Midbrain (tissue), 1 donor: Measurements from ENCODE around the gene C11orf24.
A peak's percentile ranks its signal among the peaks of the same experiment; 100 is the strongest.

Experiments
- DNase-seq: peaks from one replicate; lab custom pipeline; 2025; lab: John Stamatoyannopoulos, UW

C11orf24 gene

DNA sequence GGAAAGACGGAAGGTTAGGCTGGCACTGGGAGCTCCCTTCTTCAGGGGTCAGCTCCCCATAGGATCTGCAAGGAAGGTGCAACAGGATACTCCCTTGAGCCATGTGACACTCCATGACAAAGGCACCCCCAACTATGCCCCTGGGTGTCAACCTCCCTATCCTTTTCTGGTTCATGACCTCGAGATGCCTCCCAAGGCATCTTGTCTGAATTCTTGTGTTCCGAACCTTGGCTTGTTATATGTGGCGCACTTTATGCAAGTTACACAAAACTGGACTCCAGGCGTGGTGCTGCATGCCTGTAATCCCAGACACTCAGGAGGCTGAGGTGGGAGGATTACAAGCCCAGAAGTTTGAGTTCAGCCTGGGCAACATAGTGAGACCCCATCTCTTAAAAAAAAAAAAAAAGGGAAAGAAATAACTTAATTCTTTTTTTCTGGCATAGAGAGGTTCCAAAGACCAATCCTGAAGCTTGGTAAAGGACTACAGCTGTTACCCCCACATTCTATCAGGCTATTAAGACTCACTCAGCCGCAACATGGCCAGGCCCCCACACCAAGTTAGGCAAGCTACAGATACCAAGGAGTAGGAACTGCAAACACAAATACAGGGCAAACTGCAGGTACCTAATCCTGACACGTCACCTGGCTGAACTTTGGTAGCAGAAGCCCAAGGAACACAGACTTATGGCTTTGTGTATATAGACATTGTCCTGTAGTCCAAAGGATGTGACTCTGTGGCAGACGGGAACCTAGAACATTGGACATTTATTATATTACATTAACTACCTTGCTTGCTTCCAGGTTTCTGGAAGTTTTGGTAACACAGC is 1.4 kb downstream of the C11orf24 start:
- no peak for DNase-seq

DNA sequence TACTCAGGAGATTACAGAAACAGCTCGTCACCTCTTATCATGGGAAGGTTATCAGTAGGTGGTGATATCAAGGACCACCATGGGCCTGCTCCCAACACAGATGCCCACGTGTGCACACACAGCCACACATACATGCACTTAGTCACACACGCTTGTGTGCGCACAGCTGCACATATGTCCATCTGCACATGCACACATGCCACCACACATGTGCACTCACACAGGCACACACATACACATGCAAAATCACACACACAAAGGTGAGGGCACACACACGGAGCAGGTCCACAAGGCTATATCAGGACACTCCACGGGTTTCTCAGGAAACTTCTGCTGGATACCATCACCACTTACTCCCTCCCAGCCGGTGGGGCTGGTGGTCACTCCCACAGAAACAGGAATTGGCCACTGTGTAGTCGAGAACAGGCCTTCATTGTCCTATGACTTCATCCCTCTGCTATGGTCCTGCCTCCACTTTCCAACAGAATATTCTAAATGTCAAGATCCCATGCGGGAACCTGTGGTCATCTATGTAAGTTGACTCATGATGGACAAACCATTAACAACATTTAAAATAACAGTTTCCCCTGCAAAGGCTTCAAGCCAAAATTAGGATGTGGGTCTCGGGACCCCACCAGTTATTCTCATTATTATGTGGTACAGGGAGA is 2.2 kb downstream of the C11orf24 start:
- no peak for DNase-seq

DNA sequence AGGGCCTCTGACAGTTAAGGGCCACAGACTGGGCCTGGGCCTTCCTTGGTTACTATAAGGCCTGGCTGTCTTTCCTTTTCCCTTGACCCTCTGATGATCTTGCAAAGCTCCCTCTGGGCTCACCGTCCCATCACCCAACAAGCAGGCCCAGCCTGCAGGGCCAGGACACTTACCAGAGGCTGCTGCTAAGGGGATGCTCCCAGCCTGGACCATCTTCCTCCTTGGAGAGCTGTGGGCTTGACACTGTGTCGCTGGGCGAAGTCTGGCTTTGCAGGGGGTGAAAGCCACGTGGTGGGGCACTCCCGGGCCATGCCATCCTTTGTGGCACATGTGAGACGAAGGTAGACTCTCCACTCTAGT is 3.9 kb downstream of the C11orf24 start:
- DNase-seq, result no peak

DNA sequence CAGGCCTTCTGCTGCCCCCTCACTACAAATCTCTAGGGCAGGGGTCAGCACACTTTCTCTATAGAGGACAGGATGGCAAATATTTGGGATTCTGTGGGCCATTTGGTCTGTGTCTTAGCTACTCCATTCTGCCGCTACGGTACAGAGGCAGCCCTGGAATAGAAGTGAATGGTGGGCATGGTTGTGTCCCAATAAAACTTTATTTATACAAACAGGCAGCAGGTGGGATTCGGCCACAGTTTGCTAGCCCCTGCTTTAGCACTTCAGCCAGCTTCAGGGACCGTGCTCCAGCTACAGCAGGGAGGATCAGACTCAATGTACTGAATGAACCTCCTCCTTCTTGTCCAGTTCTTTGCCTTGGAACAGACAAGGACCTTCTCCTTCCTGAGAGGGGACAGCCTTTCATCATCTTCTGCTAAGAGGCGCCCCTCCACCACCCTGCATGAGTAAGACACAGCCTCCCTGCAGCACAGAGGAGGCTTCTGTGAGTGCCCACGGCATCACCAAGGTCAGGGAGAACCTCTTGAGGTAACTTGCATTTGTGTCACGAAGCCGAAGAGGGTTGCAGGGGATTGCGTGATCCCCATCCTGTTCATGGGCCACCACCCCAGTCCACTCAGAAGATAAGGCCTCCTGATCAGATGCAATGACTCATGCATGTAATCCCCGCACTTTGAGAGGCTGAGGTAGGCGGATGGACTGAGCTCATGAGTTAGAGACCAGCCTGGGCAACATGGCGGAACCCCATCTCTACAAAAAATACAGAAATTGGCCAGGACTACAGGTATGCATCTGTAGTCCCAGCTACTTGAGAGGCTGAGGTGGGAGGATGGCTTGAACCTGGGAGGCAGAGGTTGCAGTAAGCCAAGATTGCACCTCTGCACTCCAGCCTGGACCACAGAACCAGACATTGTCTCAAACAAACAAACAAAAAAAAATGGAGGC is 4.6 kb downstream of the C11orf24 start:
- DNase-seq, result no peak

DNA sequence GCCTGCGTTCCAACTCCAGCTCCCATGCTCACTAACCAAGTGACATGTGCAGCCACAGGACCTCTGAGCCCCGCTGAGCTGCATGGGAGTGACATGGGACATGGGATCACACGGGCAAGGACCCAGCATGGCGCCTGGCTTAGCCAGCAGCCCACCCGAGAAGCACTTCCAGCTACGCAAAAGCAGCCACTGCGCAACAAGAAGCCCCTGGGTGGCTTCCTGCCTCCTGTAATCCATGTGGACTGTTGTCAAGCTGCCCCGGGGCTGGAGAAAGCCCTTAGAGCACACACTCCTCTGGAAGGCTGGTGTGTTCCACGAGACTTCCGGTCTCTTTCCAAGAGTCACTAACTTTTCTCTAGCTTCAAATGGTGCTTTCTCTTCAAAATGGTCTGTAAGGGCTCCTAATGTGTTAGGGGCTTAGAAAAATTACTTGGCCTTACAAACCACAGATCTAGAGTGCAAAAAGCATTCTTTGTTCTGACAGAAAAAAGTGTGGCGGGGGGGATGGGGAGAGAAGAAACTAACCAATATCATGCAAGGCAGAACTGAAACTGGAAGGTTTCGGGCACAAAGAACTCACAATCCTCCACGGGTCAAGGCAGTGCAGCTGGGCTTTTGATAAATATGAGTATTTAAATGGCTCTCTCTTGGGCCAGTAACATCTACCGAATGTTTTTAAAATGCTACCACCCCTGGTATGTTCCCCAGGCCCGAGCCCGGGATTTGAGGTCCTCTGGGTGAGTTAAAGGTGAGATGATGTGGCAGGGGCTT is 5.5 kb downstream of the C11orf24 start:
- peak; percentile 66 for DNase-seq

DNA sequence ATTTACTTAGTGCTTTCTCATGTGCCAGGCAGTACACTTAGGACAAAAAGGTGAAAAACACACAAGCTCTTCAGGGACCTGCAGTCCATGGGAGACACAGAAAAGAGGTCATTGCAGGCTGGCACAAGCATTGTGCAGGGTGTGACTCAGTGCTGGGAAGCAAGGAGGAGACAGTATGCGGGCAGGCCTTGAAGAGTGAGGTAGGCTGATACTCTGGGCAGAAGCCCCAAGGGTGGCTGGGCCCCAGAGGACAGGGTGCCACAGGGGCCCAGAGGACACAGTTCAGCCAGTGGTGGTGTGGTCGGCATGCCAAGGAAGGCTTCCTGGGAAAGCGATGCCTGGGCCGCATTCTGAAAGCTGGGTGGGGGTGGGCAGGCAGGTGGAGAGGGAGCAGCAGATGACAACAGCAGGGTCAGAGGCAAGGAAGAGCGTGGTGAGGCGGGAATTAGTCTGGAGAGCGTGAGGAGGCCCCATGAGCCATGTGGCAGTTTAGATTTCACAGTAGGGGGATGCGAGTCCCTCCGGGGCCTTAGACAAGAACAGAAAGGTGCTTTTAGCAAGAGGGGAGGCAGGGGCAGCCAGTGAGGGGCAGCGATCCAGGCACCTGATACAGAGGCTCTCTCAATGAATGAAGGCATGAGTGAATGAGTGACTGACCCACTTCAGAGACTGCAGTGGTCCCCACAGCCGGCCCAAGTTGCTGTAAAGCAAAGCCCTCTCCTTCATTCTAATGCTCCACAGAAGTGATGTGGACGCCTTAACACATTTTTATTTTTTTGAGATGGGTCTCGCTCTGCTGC is 6.8 kb downstream of the C11orf24 start:
- no peak for DNase-seq

DNA sequence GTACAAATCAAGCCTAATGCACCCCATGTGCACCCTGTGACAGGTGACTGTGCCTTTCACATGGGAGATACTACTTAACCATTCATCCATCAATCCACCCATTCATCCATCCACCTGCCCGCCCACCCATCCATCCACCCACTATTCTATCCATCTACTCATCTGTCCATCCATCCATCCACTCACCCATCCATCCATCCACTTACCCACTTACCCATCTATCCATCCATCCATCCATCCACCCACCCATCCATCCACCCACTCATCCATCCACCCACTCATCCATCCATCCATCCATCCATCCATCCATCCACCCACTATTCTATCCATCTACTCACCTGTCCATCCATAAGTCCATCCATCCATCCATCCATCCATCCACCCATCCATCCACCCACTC is 7.5 kb downstream of the C11orf24 start:
- DNase-seq, result no peak

DNA sequence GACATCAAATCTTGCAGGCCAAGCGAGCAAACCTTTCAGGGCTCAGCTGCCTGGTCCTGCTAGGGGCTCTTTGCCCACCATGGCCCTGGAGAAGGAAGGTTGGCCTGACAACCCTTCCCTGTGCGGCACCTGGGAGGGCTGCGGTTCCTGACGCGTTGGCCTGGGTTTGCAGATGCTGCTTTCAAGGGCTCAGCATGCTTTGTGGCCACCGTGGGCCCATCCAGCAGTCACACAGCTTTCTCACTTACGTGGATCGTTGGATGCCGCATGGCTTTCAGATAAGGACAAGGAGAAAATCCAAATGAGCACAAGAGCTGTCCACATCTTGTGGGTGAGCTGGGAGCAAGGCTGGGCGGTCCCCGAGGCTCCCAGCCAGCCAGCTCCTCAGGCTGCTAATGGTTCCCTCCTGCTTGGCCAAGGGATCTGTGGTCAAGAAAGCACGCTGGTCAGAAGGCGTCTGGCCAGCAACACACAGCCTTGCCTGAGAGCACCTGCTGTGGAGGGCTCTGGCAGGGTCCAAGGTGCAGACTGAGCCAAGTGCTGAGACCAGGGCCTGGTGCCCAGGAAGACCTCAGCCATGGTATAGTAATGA is 8.2 kb downstream of the C11orf24 start:
- no peak for DNase-seq

DNA sequence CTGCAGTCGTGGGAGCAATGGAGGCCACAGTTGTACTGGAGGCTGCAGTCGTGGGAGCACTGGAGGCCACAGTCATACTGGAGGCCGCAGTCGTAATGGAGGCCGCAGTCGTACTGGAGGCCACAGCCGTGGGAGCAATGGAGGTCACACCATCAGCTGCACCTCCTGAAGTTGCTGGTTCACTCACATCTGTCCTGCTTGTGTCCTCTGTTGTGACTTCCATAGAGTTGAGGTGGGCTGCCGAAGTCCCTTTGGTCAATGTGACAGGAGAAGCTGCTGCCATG is 9.3 kb downstream of the C11orf24 start:
- no peak for DNase-seq

DNA sequence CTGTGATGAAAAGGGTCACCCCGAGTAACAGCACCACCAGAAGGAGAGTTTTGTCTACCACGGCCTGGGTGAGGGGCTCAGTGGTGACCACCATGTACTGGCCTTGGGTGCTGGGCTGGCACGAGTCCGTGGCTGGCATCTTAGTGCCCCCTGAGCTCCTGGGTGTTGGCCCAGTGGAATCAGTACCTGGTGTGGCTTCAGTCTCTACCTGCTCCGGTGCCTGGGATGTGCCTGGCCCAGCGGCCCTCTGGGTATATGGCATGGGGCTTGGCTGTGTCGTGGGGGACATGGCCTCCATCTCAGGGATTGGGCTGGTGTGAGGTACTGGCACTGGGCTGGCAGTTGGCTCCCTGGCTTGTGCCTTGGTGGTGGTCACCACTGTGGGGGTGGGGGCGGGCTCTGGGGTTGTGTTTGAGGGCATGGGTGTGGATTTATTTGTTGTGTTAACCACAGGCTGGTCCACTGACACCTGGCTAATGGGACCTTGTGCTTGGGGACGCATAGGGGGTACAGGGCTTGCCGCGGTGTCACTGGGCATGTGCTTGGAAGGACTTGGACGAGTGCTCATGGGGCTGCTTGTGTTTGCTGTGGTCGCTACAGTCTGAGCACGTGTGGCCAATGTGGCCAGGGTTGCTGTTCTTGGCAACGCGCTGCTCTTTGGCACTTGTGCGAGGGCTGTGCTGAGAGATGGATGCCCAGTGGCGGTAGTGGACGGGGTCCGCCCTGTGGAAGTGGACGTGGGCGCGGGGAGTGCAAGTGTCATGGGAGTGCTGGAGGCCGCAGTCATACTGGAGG is 9.8 kb downstream of the C11orf24 start:
- DNase-seq, result no peak

DNA sequence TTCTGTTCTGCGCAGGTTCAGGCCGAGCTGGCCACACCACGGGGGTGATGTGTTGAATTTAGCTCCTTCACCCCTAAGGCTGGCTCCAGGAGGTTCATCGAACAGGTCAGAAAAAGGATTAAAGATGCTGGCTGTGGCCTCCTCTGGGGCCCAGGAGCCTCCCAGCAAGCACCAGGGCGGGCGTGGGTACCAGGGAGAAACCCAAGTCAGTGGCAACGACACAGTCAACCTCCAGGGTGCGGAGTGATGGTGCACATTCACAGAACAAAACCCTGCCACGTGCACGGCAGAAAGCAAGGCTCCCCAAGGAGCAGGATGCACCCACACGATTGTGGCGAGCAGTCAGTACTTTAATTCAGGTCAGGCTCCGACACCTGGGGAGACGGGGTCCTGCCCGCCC is 10.8 kb downstream of the C11orf24 start:
- DNase-seq, result no peak

DNA sequence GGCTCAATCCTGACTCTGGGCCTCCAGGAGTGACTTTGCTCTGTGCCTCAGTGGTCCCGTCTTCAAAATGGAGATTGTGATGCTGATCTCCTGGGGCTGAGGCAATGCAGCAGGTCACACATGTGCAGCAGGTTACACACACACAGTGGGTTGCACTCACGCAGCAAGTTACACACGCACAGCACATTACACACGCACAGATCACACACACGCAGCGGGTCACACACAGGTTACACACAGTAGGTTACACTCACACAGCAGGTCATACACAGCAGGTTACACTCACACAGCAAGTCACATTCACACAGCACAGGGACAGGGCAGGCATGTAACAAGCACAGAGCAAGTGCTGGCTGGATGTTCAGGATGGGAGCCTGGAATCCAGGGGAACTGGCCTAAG is 11.3 kb downstream of the C11orf24 start:
- no peak for DNase-seq

DNA sequence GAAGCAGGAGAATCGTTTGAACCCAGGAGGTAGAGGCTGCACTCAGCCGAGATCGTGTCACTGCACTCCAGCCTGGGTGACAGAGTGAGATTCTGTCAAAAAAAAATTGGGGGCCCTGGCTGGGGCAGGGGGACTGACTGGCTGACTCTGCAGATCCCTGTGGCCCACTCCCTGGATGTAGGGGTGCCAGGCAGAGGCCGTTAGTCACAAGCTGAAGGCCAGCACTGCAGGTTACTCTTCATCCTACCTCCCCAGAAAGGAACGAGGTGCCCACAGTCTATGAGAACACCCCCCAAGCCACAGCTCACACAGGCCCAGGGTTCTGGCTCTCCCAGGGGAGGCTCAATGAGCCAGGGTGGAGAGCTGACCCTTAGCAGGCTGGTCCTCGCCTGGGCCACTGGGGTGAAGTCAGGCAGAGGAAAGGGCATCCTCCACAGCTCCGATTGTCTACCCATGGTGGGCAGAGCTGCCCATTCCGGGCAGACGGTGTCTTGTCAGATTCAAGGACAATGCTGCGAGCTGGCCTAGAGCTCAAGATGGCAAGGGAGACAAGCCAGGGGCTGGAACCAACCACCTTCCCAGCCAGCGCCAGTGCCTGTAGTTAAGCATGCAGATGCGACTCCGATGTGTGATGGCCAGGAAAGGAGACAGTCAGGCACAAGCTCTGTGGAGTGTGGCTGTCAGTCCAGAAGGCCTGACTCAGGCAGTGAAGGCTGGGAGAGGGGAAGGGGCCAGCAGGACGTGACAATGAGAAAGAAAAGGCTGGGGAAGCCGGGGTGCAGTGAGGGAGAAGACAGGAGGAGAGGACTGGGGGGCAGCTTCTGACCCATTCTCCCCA is 12.4 kb downstream of the C11orf24 start:
- DNase-seq, result no peak

DNA sequence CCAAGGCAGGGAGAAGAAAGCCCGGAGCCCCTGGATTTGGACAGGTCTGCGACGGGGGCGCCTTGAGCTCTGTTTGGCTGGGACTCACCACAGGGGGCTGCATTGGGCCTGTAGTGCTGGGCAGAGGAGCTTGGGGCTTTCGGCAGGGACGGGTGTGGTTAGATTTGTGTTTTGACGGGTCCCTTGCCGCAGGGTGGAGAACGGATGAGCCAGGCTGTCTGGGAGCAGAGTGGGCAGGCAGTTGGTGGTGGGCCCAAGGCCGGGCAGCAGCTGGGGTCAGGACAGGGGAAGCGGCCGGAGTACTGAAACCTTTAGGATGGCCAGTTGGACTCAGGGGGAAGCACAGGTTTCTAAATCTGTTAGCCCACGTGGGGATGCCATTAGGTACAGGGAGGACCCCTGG is 13.4 kb downstream of the C11orf24 start:
- no peak for DNase-seq

DNA sequence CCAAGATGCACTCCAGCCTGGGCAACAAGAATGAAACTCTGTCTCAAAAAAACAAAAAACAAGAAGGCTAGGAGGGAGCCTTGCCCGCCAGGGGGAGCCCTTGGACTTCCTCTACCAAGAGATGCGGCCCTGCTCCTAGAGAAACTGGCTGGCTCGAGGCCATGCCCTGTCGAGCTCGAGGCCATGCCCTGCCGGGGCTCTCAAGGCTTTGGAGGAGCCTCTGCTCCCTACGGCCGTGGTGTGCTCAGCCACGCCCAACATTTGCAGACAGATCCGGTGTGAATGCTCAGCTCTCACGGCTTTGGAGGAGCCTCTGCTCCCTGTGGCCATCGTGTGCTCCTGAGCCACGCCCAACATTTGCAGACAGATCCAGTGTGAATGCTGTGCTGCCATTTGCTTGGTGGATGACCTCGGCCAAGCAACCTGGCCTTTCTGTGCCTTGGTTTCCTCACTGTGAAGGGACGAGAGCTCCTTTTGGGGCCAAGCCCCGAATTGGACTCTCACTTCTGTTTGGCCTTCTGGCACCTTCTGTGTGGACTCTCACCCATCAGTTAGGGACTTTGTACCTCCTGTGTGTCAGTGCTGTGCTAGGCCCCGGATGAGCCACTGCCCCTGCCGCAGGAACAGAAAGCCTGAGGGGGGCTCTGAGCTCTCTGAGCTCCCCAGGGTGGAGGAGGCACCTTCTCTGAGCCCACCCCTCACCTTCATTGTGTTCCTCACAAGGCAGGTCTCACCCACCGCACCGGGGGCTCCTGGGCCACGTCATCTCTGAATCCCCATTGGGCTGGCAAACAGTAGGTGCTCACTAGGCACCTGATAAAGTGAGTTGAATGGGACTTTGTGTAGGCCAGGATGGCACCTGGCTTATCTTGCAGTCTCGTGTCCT is 14.1 kb downstream of the C11orf24 start:
- peak; percentile 95 for DNase-seq

DNA sequence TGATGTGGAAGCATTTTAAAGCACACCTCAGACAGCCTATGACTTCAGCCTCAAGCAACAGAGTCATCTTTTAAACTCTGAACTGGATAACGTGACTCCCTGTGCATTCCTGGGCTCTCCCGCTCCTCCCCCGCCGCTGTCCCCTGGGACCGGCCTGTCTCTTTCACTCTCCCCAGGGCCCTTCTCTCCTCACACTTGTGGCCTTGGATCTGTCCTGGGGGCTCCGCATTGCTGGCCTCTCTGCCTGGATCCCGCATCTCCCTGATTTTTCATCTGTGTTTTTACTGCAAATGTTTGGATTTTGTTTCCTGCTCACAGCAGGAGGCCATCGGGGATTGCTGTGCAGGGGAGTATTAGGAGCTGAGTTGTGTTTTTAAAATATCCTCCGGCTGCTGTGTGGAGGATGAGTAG is 15.4 kb downstream of the C11orf24 start:
- no peak for DNase-seq

DNA sequence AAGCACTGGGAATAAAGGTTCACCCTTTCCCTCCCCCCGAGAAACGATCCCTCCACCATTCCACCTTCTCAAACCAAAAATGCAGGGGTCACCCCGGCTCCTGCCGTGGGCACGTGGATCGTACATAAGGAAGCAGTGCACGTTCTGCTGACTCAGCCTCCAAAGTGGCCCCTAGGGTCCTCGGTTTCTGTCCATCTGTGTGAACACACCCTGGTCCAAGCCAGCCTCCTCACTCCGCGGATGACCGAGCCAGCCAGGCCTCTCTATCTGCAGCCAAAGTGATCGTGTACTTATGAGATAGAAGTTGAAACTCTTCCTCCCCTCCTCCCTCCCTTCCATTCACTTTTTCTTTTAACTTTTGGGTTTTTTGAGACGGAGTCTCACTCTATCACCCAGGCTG is 16.2 kb downstream of the C11orf24 start:
- no peak for DNase-seq

DNA sequence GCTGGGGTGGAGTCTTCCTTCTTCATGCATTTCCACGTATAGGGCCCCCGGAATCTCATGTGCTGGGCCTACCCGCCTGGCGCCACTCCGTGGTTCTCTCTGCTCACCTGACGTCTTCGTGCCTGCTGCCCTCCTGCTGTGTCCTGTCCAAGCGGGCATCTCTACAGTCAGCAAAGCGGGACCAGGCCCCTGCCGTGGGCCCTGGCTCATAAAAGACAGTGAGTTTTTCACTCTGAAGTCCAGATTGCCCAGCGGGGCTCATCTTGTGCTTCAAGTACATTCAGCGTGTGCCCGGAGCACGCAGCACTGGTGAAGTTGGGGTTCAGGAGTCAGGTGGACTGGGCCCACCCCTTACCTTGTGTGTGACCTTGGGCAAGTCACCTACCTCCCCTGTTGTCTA is 17.4 kb downstream of the C11orf24 start:
- no peak for DNase-seq
